ENCODE measurements around the gene ADGRB2.
A peak's percentile ranks its signal among the peaks of the same experiment; 100 is the strongest.

The ADGRB2 gene

GRCh38 chr1:31793586-31794285, 29.6 kb upstream of the ADGRB2 start:
- no peak for DNase-seq

- DNase-seq: no peak
Measured at GRCh38 chr1:31793086-31793485, 28.9 kb upstream of the ADGRB2 start.

- no peak for DNase-seq
Measured at GRCh38 chr1:31792541-31792940, 28.4 kb upstream of the ADGRB2 start.

GRCh38 chr1:31792116-31792515, 28.0 kb upstream of the ADGRB2 start:
- no peak for DNase-seq

GRCh38 chr1:31791131-31791858, 27.2 kb upstream of the ADGRB2 start:
- no peak for DNase-seq

GRCh38 chr1:31790641-31791091, 26.5 kb upstream of the ADGRB2 start:
- no peak for DNase-seq

GRCh38 chr1:31790140-31790539, 26.0 kb upstream of the ADGRB2 start:
- no peak for DNase-seq

GRCh38 chr1:31789259-31790065, 25.3 kb upstream of the ADGRB2 start:
- peak; percentile 99 for DNase-seq

- no peak for DNase-seq
Measured at GRCh38 chr1:31788825-31789256, 24.7 kb upstream of the ADGRB2 start.

GRCh38 chr1:31788138-31788824, 24.1 kb upstream of the ADGRB2 start:
- DNase-seq: peak; percentile 96

- DNase-seq: no peak
Measured at GRCh38 chr1:31787786-31788137, 23.6 kb upstream of the ADGRB2 start.

- no peak for DNase-seq
Measured at GRCh38 chr1:31787261-31787660, 23.1 kb upstream of the ADGRB2 start.

- DNase-seq: no peak
Measured at GRCh38 chr1:31786366-31787060, 22.4 kb upstream of the ADGRB2 start.

GRCh38 chr1:31785947-31786290, 21.8 kb upstream of the ADGRB2 start:
- DNase-seq: no peak

GRCh38 chr1:31785020-31785946, 21.1 kb upstream of the ADGRB2 start:
- DNase-seq: no peak

GRCh38 chr1:31784356-31785019, 20.3 kb upstream of the ADGRB2 start:
- DNase-seq: no peak

- no peak for DNase-seq
Measured at GRCh38 chr1:31783846-31784245, 19.7 kb upstream of the ADGRB2 start.

GRCh38 chr1:31782421-31783410, 18.6 kb upstream of the ADGRB2 start:
- DNase-seq: no peak

- DNase-seq: no peak
Measured at GRCh38 chr1:31781756-31782371, 17.7 kb upstream of the ADGRB2 start.

Data from stimulated activated CD4-positive, alpha-beta T cell treated with anti-CD3 and anti-CD28 coated beads, Interleukin-15, amount 100 ng/mL, for 24 hours (primary cell).